Neural progenitor cell (in vitro differentiated cells): ENCODE results near the gene NME9. TPM values are rescaled to one million over a fixed set of nuclear protein-coding genes. Genes with fewer than 3 reads are reported as not detected.
A peak's percentile ranks its signal among the peaks of the same experiment; 100 is the strongest.

ENCODE experiments used
- DNase-seq: peaks from one replicate; pipeline ENCODE4 v3.0.0-alpha.2; 2016; ENCODE audit warnings: low spot score
- H2AFZ ChIP-seq: fragments of 200-600 bp; sonication (generic); replicated peaks from 2 replicates; pipeline ENCODE4 v1.6.1; 2016; ENCODE audit warnings: antibody characterized with exemption
- H3F3A ChIP-seq: fragments of 200-600 bp; sonication (generic); 2 replicates; pipeline ENCODE4 v1.6.1; 2016; ENCODE audit warnings: antibody characterized with exemption, low read depth
- H3K27ac ChIP-seq: fragments of 200-600 bp; sonication (generic); 2 replicates; pipeline ENCODE4 v1.5.1; 2016; ENCODE audit warnings: mild to moderate bottlenecking
- H3K27me3 ChIP-seq: fragments of 200-600 bp; sonication (generic); 2 replicates; pipeline ENCODE4 v1.6.1; 2016; ENCODE audit warnings: mild to moderate bottlenecking, moderate library complexity
- H3K36me3 ChIP-seq: fragments of 200-600 bp; sonication (generic); 2 replicates; pipeline ENCODE4 v1.5.1; 2016
- H3K4me1 ChIP-seq: fragments of 200-600 bp; sonication (generic); 2 replicates; pipeline ENCODE4 v1.6.1; 2016; ENCODE audit warnings: mixed run types
- H3K4me2 ChIP-seq: fragments of 200-600 bp; sonication (generic); 2 replicates; pipeline ENCODE4 v1.6.1; 2016
- H3K4me3 ChIP-seq: fragments of 200-600 bp; sonication (generic); 2 replicates; pipeline ENCODE4 v1.5.1; 2016
- H3K79me2 ChIP-seq: fragments of 200-600 bp; sonication (generic); 2 replicates; pipeline ENCODE4 v1.6.1; 2016; ENCODE audit warnings: low read depth
- H3K9ac ChIP-seq: fragments of 200-600 bp; sonication (generic); 2 replicates; pipeline ENCODE4 v1.6.1; 2016
- H3K9me3 ChIP-seq: fragments of 200-600 bp; sonication (generic); 2 replicates; pipeline ENCODE4 v1.5.1; 2016; ENCODE audit warnings: low read depth
- H4K20me1 ChIP-seq: fragments of 200-600 bp; sonication (generic); 2 replicates; pipeline ENCODE4 v1.6.1; 2016; ENCODE audit warnings: low read depth
- H3K27ac Mint-ChIP-seq: 3 replicates; pipeline ENCODE4 v1.8.0; 2021; ENCODE audit warnings: mixed read lengths
- H3K27me3 Mint-ChIP-seq: 2 replicates; pipeline ENCODE4 v1.8.0; 2022; ENCODE audit warnings: low read depth, mild to moderate bottlenecking, inconsistent platforms, moderate library complexity, mixed read lengths; ENCODE audit not compliant: insufficient read depth
- H3K36me3 Mint-ChIP-seq: 3 replicates; pipeline ENCODE4 v1.8.0; 2021; ENCODE audit warnings: mixed read lengths
- H3K4me1 Mint-ChIP-seq: 3 replicates; pipeline ENCODE4 v1.8.0; 2021; ENCODE audit warnings: mixed read lengths
- H3K4me3 Mint-ChIP-seq: 3 replicates; pipeline ENCODE4 v1.8.0; 2021; ENCODE audit warnings: mild to moderate bottlenecking, moderate library complexity, mixed read lengths
- H3K9me3 Mint-ChIP-seq: 3 replicates; pipeline ENCODE4 v1.8.0; 2020; ENCODE audit warnings: mixed read lengths
- CTCF ChIP-seq: fragments of 200-600 bp; sonication (generic); IDR thresholded peaks from 2 replicates; pipeline ENCODE4 v1.5.1; 2017; ENCODE audit warnings: antibody characterized with exemption, mild to moderate bottlenecking
- EZH2 ChIP-seq: fragments of 200-600 bp; sonication (generic); IDR thresholded peaks from 2 replicates; pipeline ENCODE4 v1.6.1; 2017; ENCODE audit warnings: antibody characterized with exemption, mild to moderate bottlenecking, moderate library complexity
- EZH2phosphoT487 ChIP-seq: fragments of 200-600 bp; sonication (generic); IDR thresholded peaks from 2 replicates; pipeline ENCODE4 v1.6.1; 2017; ENCODE audit warnings: antibody characterized with exemption
- total RNA-seq: library from RNA; depleted of rRNA; stranded (reverse); fragments of >200 nt; gene quantifications from 2 replicates; pipeline ENCODE4 v1.2.3, GENCODE V29; 2015; ENCODE audit warnings: low replicate concordance

NME9 gene
- total RNA-seq, 1 donor from 2014 or later = 1.1 TPM

GRCh38 chr3:138338811-138339210, 9.2 kb upstream of the NME9 start:
- no peak overlapping the region for H3K4me3 Mint-ChIP-seq
- Histone ChIP-seq H2AFZ (peak overlapping the region; percentile 7), H3K9me3 (no peaks in the 10 kb centered on the region), H3K4me2 (no peak overlapping the region), H4K20me1 (no peaks in the 10 kb centered on the region), H3K79me2 (no peaks in the 10 kb centered on the region), H3K27me3 (no peaks in the 10 kb centered on the region), H3K36me3 (no peaks in the 10 kb centered on the region), H3K27ac (no peak overlapping the region), H3K4me3 (no peak overlapping the region), H3F3A (no peaks in the 10 kb centered on the region), H3K9ac (no peak overlapping the region), H3K4me1 (no peaks in the 10 kb centered on the region)
- peaks cover 3% of the 10 kb centered on the region for H3K4me1 Mint-ChIP-seq
- H3K27me3 Mint-ChIP-seq = peaks cover 2% of the 10 kb centered on the region
- no peak for DNase-seq
- H3K36me3 Mint-ChIP-seq = no peaks in the 10 kb centered on the region
- peaks cover 2% of the 10 kb centered on the region for H3K9me3 Mint-ChIP-seq
- no peak overlapping the region for H3K27ac Mint-ChIP-seq
- TF ChIP-seq EZH2phosphoT487 = no peak
- no peak for TF ChIP-seq CTCF
- TF ChIP-seq EZH2 = no peak

- H3K4me1 Mint-ChIP-seq = peaks cover 3% of the 10 kb centered on the region
- no peak for DNase-seq
- H3K4me2 ChIP-seq = no peak overlapping the region
- no peaks in the 10 kb centered on the region for H3K27me3 ChIP-seq
- no peaks in the 10 kb centered on the region for H3K36me3 Mint-ChIP-seq
- no peaks in the 10 kb centered on the region for H3K9me3 ChIP-seq
- no peak overlapping the region for H2AFZ ChIP-seq
- H3K27me3 Mint-ChIP-seq = peaks cover 2% of the 10 kb centered on the region
- no peaks in the 10 kb centered on the region for H3K36me3 ChIP-seq
- TF ChIP-seq CTCF (no peak), EZH2 (no peak), EZH2phosphoT487 (no peak)
- H3K79me2 ChIP-seq = no peaks in the 10 kb centered on the region
- H3K9me3 Mint-ChIP-seq = peaks cover 2% of the 10 kb centered on the region
- no peaks in the 10 kb centered on the region for H3K4me1 ChIP-seq
- H3K9ac ChIP-seq = no peak overlapping the region
- H3K4me3 Mint-ChIP-seq = no peak overlapping the region
- H3F3A ChIP-seq = no peaks in the 10 kb centered on the region
- no peaks in the 10 kb centered on the region for H4K20me1 ChIP-seq
- no peak overlapping the region for H3K27ac ChIP-seq
- H3K4me3 ChIP-seq = no peak overlapping the region
- no peak overlapping the region for H3K27ac Mint-ChIP-seq
Observed at GRCh38 chr3:138338244-138338643, 8.6 kb upstream of the NME9 start.

GRCh38 chr3:138336454-138336999, 6.9 kb upstream of the NME9 start:
- no peak for TF ChIP-seq CTCF
- no peak for TF ChIP-seq EZH2
- TF ChIP-seq EZH2phosphoT487 = no peak

More at GRCh38 chr3:138336454-138336999, 6.9 kb upstream of the NME9 start:
- H3K27ac Mint-ChIP-seq = no peak overlapping the region
- Histone ChIP-seq H3K27ac (no peak overlapping the region), H3K4me3 (no peak overlapping the region), H3K79me2 (no peaks in the 10 kb centered on the region), H3K4me1 (no peaks in the 10 kb centered on the region), H3K4me2 (no peak overlapping the region), H3K9ac (no peak overlapping the region), H2AFZ (no peak overlapping the region), H3K9me3 (no peaks in the 10 kb centered on the region), H4K20me1 (no peaks in the 10 kb centered on the region), H3K36me3 (no peaks in the 10 kb centered on the region), H3K27me3 (no peaks in the 10 kb centered on the region), H3F3A (no peaks in the 10 kb centered on the region)
- peaks cover 2% of the 10 kb centered on the region for H3K9me3 Mint-ChIP-seq
- no peak overlapping the region for H3K4me3 Mint-ChIP-seq
- DNase-seq = no peak
- peaks cover 2% of the 10 kb centered on the region for H3K27me3 Mint-ChIP-seq
- peaks cover 5% of the 10 kb centered on the region for H3K4me1 Mint-ChIP-seq
- no peaks in the 10 kb centered on the region for H3K36me3 Mint-ChIP-seq
